ENCODE results near the gene LRRK1. TPM values are rescaled to one million over a fixed set of nuclear protein-coding genes. Genes with fewer than 3 reads are reported as not detected.

LRRK1 gene
- total RNA-seq, 1 experiment from 2014 or later = 9.9 TPM

GRCh38 chr15:100909989-100910955 is 8.9 kb upstream of the LRRK1 start:
- DNase-seq (ENCODE audit: low read depth) = no peak

DNA sequence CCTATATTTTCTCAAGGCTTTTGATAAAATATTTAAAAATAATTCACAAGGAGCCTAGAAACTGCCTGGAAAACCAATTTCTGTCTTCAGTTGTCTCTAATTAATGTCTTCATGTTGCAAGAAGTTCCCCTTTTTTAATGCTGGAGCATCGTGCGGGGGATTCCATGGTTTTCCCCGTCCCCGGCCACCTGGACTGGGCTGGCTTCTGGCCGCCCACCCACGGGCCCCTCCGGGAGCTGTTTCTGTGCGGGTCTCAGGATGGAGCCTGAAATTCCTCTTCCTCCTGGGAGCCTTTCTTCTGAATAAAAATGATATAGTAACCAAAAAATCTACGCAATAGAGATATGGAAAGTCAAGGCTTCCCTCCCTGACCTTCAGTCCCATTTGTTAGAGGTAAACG is 8.1 kb upstream of the LRRK1 start:
- DNase-seq (ENCODE audit: low read depth) = no peak

DNA sequence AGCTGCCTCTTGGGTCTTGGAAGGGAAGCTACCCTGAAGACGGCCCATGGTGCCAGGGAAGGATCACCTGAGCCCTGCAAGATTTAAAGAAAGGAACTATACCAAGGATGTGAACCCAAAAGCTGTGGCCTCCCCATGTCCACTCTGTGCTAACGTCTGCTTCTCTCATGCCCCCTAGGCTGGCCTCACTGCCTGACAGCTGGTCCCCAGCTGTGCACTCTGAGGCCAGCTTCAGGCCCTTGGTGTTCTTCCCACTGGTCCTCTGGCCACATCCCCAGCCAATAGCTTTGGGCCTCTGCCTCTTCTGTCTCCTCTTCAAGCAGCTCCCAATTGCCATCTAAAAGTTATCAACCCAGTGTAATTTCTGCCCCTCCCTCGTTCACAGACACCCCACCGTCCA is 5.2 kb upstream of the LRRK1 start:
- DNase-seq (ENCODE audit: low read depth) = no peak

DNA sequence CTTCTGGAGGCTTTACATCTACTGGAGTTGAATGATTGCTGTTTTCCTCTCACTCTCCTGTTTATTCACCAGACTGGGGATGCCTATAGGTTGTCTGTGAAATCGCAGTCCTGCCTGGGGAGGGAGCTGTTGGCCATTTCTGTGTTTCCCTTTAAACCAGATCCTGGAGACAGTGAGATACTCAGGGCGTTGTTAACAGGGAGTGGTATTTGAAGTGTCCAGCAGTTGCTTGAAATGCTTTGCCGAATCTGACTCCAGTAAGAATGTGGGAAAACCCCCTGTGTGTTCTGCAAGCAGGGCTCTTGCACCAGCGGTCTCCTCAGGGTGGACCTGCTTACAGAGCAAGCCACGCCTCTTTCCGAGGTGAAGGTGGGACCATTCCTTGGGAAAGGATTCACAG is 4.3 kb upstream of the LRRK1 start:
- no peak for DNase-seq (ENCODE audit: low read depth)

DNA sequence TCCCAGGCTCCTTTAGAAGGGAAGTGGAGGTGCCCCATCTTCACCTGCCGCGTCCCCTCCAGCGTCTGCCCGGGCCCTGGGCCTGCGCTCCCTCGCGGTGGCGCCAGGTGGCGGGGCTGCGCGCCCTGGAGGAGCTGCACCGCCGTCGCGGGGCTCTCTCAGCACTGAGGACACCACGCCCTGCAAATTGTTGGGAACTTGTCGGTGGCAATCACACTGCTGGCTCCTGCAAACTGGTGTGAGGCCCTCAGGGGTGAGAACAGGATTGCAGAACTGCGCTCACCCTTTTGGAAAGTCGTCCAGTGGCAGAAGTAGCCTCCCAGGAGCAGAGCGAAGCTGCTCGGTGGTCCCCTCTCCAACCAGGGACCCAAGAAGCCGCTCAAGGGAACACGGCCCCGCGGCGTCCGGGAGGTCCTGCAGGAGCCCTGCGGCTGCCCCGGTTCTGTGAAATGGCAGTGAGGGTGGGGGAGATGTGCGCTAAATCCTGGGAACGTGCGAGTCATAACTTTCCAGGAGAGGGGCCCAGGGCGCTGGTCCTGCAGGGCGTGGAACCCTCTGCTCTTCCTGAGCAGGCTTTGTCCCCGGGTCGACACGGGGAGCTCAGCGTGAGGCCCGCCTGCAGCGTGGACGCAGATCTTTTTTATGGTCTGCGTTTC is 995 bp upstream of the LRRK1 start:
- peak; percentile 75 for DNase-seq (ENCODE audit: low read depth)

GRCh38 chr15:100919481-100920405 is 586 bp downstream of the LRRK1 start:
- peak; percentile 22 for DNase-seq (ENCODE audit: low read depth)

- DNase-seq (ENCODE audit: low read depth) = no peak
Observed at GRCh38 chr15:100920516-100921135, 1.5 kb downstream of the LRRK1 start.

DNA sequence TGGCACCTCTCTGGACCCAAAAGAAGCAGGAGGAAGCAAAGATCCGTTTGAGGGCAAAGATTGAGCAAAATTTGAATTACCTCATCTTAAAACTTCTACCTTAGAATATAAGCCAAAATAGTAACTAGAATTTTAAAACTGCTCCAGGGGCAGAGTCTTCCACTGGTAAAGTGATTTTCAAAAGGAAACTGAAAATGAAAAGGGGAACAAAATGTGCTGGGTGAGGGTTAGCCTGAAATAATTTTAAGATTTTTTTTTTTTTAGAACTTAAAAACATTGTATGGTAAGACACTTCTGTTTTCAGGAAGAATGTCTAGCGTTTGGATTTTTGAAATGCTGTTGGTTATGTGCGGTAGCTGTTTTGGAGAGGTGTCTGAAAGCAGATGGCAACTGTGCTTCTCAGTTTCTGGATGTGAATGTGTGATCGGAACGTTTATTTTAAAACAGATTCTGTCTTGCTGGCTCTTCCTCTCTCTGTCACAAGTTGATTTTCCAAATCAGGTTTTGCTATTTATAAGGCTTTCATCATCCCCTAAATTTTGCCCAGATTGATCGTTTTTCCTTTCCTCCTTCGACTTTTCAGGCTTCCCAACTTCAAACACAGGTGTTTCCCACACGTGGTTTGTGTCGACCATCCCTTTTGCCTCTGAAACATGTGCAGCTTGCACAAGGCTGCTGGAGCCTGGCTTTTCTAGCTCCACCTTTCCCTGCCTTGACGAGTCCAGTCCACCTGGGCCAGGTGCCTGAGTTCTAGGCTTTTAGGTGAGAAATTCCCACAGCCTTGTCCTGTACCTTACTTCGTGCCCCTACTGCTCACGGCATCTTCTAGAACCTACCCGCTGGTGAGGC is 3.3 kb downstream of the LRRK1 start:
- DNase-seq (ENCODE audit: low read depth) = no peak

- DNase-seq (ENCODE audit: low read depth) = no peak
Observed at GRCh38 chr15:100923076-100923475, 3.9 kb downstream of the LRRK1 start.

GRCh38 chr15:100923902-100924301 is 4.7 kb downstream of the LRRK1 start:
- DNase-seq (ENCODE audit: low read depth) = no peak

- DNase-seq (ENCODE audit: low read depth) = no peak
Observed at GRCh38 chr15:100924436-100924835, 5.3 kb downstream of the LRRK1 start.

DNA sequence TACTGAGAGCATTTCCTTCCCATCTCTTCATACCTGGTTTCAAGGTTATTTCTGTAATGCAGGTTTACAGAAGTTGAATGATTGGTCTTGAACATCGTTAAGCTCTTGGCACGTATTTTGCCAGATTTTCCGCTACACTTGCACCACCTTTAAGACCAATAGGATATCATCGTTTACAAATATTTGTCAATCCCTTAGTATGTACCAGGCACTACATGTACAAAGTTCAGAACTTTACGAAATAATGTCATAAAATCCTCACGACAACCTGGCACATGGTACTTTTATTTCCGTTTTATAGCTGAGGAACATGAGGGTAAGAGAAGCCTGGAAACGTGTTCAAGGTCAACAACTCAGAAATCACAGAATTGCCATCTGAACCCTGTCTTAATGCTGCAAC is 6.3 kb downstream of the LRRK1 start:
- no peak for DNase-seq (ENCODE audit: low read depth)

DNA sequence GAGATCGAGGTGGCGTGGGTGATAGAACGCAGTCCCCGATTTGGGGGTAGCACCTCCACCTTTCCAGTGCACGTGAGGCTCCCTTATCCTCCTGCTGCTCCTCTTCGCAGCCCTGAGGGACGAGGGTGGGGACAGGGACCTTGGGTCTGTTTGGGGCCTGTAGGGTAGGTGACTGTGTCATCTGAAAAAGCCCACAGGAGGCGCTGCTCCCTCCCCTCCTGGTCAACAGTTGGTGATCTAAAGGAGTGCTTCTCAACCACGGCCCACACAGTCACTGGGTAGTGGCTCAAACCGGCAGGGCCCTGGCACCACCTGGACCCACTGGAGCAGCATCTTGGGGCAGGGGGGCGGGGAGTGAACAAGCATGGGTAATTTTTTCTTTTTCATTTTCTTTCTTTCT is 7.1 kb downstream of the LRRK1 start:
- DNase-seq (ENCODE audit: low read depth) = peak; percentile 12

GRCh38 chr15:100926971-100927756 is 8.0 kb downstream of the LRRK1 start:
- DNase-seq (ENCODE audit: low read depth) = no peak

DNA sequence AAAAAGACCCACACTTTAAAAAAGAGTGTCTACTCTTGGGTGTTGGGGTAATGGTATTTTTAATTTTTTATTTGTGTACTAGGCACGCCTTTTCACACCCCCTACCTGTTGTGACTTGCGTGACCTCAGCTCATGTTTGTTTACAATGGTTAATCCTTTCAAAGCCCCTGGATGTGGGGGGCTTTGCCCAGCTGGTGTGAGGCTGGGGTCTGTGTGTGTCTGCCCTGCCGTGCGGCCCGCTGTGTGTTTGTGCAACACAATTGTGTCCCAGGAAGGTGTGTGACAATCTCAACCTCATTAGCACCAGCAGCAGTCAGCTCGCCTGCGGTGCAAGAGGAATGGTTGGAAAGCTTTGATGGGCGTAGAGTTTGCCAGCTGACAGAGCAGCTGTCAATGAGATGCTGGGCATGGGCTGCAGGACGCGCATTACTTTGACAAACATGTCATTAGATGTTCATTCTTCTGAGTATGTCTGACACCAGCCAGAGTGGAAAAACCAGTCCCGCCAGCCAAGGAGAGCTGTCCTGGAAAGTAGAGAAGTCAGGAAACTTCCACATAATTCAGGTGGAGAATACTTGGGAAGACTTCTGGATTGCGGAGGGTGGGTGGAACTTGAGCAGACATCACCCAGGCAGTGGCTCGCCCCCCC is 9.6 kb downstream of the LRRK1 start:
- no peak for DNase-seq (ENCODE audit: low read depth)

DNA sequence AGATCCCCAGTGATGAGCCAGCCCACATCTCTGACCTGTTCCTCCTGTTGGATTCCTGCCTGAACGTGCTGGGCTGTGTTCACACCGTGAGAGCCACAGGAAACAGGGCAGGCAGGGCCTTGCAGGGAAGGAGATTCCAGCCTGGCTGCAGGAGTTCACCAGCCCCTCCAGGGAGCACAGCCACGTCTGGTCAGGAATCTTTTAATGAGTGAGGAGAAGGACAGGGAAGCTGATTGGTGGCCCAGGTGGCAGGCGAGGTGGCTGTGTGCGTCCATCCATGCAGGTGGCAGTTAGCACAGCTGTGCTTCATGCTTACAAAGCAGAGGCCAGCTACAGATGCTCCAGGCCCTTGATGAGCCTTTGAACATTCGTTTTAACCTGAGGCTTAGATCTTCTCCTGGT is 10.5 kb downstream of the LRRK1 start:
- DNase-seq (ENCODE audit: low read depth) = no peak

DNA sequence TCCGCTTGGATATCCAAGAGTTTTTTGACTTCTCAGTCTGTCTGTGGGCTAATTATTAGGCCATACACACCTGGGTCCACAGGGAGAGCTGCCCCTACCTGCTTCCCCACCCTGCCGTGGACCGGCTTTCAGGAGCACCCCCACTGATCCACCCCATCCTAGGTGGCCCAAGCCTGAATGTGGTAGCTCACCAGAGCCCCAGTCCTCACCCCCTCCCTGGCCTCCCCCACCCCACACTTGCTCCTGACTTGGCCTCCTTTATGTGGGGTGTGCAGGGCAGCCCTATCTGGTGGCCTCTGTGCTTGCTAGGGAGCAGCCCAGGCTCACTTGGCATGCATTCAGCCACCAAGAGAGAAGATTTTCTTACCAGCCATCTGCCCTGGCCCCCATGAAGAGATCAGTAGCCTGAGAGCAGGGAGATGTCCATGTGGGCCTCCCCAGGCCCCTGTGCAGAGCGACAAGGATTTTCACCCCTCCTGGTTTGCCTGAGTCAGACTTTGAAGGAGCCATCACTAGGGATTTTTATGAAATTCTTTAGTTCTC is 11.2 kb downstream of the LRRK1 start:
- DNase-seq (ENCODE audit: low read depth) = no peak

- DNase-seq (ENCODE audit: low read depth) = no peak
Observed at GRCh38 chr15:100931143-100931890, 12.2 kb downstream of the LRRK1 start.
